ENCODE measurements around the gene CCDC102B. TPM values are rescaled to one million over a fixed set of nuclear protein-coding genes. Genes with fewer than 3 reads are reported as not detected.

Gene CCDC102B
- total RNA-seq = 45.7 and 63.3 TPM in 2 replicates

DNA sequence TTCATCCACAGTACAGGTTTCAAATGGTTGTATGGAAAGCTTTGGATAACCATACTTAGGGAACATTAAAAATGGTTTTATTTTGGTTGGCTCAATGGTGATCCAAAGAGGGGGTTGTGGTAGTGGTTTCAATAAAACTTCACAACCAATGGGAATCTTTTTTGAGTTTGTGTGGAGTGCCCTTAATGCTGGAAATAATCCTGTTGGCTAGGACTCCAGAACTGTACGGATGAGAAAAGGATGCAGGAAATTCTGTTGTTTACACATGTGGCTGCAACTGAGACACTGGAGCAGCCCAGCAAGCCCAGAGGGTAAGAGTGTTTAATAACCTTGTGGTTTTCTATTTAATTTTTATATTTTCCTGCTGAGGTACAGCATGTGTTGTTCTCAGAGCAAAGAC lies at the start of gene CCDC102B:
TSS of gene CCDC102B (plus strand) at position 210 of the 400 bp plus-strand sequence. CDS start 38,684 bp downstream, outside the sequence.

Other genes with a start within 250 kb of the CCDC102B start
- 104 and 122 TPM in 2 replicates for gene TMX3, start 83.0 kb upstream of the CCDC102B start, total RNA-seq